22Rv1 (cell line): Measurements from ENCODE around the gene FSD2.
"Not testable (repeated sequence)": the region's sequence is repeated elsewhere in the genome, so short reads cannot be mapped to it uniquely, and the experiment has no call there.

ENCODE experiments used
- H3K27ac ChIP-seq: fragments of 450-650 bp; 2 replicates; pipeline ENCODE4 v1.5.1; 2017
- ZFX ChIP-seq: fragments of 450-650 bp; IDR thresholded peaks from 2 replicates; pipeline ENCODE4 v1.6.1; 2017; ENCODE audit warnings: antibody characterized with exemption, borderline replicate concordance
- TF ChIP-seq, protein P1 (sequence below): fragments of 450-650 bp; IDR thresholded peaks from 2 replicates; pipeline ENCODE4 v1.5.1; 2017; ENCODE audit warnings: mild to moderate bottlenecking

FSD2 gene

GRCh38 chr15:82715003-82715402 is 90.9 kb downstream of the FSD2 start:
- no peak for TF ChIP-seq ZFX
- TF ChIP-seq, protein P1, sequence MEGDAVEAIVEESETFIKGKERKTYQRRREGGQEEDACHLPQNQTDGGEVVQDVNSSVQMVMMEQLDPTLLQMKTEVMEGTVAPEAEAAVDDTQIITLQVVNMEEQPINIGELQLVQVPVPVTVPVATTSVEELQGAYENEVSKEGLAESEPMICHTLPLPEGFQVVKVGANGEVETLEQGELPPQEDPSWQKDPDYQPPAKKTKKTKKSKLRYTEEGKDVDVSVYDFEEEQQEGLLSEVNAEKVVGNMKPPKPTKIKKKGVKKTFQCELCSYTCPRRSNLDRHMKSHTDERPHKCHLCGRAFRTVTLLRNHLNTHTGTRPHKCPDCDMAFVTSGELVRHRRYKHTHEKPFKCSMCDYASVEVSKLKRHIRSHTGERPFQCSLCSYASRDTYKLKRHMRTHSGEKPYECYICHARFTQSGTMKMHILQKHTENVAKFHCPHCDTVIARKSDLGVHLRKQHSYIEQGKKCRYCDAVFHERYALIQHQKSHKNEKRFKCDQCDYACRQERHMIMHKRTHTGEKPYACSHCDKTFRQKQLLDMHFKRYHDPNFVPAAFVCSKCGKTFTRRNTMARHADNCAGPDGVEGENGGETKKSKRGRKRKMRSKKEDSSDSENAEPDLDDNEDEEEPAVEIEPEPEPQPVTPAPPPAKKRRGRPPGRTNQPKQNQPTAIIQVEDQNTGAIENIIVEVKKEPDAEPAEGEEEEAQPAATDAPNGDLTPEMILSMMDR = no peak
- H3K27ac ChIP-seq = no peak overlapping the region

- no peak overlapping the region for H3K27ac ChIP-seq
- TF ChIP-seq, protein P1 = no peak
- TF ChIP-seq ZFX = no peak
These were observed 91.9 kb downstream of the FSD2 start for GRCh38 chr15:82714016-82714415.

- H3K27ac ChIP-seq = no peak overlapping the region
- TF ChIP-seq, protein P1 = no peak
- no peak for TF ChIP-seq ZFX
These were observed 93.8 kb downstream of the FSD2 start for GRCh38 chr15:82712036-82712435.

- TF ChIP-seq, protein P1 = no peak
- TF ChIP-seq ZFX = no peak
- H3K27ac ChIP-seq = no peak overlapping the region
These were observed 94.9 kb downstream of the FSD2 start for GRCh38 chr15:82710926-82711490.

DNA sequence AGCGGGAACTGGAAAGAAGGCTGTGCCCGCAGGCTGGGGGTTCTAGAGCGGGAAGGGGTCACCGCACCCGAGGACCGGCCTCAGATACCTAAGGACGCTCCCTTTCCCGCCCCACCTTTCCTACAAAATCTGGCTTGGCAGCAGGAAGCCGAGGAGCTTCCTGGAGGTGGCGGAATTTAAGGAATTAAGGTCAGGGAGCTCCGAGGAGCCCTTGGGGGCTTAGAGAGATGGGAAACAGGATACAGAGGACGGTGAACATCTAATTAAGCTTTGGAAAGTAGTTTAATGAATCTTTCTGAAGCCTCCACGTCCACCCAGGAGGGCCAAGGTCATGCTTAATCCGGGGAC is 95.7 kb downstream of the FSD2 start:
- H3K27ac ChIP-seq = no peak overlapping the region; the same call in 1 of the 2 replicates
- TF ChIP-seq ZFX = no peak
- TF ChIP-seq, protein P1 = no peak

- TF ChIP-seq, protein P1 = no peak
- no peak for TF ChIP-seq ZFX
- peak within 1 kb of the TSS; percentile 76 for H3K27ac ChIP-seq
These were observed 96.3 kb downstream of the FSD2 start, which contains the start of gene AP3B2 for GRCh38 chr15:82709421-82710207. AP3B2 (minus strand) TSS chr15:82709875; CDS start chr15:82709706, 169 bp downstream.

- H3K27ac ChIP-seq = peak overlapping the region; percentile 76
- no peak for TF ChIP-seq ZFX
- TF ChIP-seq, protein P1 = no peak
These were observed 96.8 kb downstream of the FSD2 start for GRCh38 chr15:82709081-82709420.

DNA sequence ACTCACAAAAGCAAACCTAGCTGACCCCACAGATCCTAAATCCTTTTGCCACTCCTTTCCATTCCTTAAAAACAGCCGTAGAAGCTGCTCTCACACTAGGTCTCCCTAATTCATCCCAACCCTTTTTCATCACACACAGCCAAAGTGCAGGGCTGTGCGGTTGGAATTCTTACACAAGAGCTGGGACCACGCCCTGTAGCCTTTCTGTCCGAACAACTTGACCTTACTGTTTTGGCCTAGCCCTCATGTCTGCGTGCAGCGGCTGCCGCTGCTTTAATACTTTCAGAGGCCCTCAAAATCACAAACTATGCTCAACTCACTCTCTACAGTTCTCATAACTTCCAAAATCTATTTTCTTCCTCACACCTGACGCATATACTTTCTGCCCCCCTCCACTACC is 100.0 kb downstream of the FSD2 start:
- not testable (repeated sequence) for H3K27ac ChIP-seq
